Ecto neural progenitor cell (in vitro differentiated cells): ENCODE data around the gene ARSA.
A peak's percentile ranks its signal among the peaks of the same experiment; 100 is the strongest.
"Not testable (repeated sequence)": the region's sequence is repeated elsewhere in the genome, so short reads cannot be mapped to it uniquely, and the experiment has no call there.

Experiments used
- DNase-seq: peaks from one replicate; pipeline ENCODE4 v3.0.0-alpha.2; 2018; ENCODE audit warnings: low spot score

The ARSA gene

GRCh38 chr22:50621948-50622722 is 5.8 kb downstream of the ARSA start:
- DNase-seq, result no peak

- no peak for DNase-seq
Measured at GRCh38 chr22:50621356-50621880, 6.5 kb downstream of the ARSA start.

- peak; percentile 85 for DNase-seq
Measured at GRCh38 chr22:50620593-50621355, 7.2 kb downstream of the ARSA start.

- not testable (repeated sequence) for DNase-seq
Measured at GRCh38 chr22:50614296-50614695, 13.7 kb downstream of the ARSA start.

- DNase-seq, result peak; percentile 47
Measured at GRCh38 chr22:50613291-50613981, 14.5 kb downstream of the ARSA start.

GRCh38 chr22:50612528-50613221 is 15.3 kb downstream of the ARSA start:
- DNase-seq, result peak; percentile 71

- DNase-seq, result no peak
Measured at GRCh38 chr22:50612168-50612527, 15.8 kb downstream of the ARSA start.

GRCh38 chr22:50611341-50612060 is 16.5 kb downstream of the ARSA start:
- DNase-seq, result no peak

- DNase-seq, result no peak
Measured at GRCh38 chr22:50610581-50610980, 17.4 kb downstream of the ARSA start.

GRCh38 chr22:50610041-50610451 is 17.9 kb downstream of the ARSA start:
- no peak for DNase-seq

- DNase-seq, result no peak
Measured at GRCh38 chr22:50609599-50609998, 18.4 kb downstream of the ARSA start.

- DNase-seq, result no peak
Measured at GRCh38 chr22:50608996-50609395, 19.0 kb downstream of the ARSA start.

GRCh38 chr22:50608058-50608840 is 19.7 kb downstream of the ARSA start:
- not testable (repeated sequence) for DNase-seq

GRCh38 chr22:50607659-50608020 is 20.3 kb downstream of the ARSA start:
- no peak for DNase-seq

- DNase-seq, result no peak
Measured at GRCh38 chr22:50606946-50607658, 20.9 kb downstream of the ARSA start.

GRCh38 chr22:50606165-50606945 is 21.6 kb downstream of the ARSA start:
- no peak for DNase-seq

GRCh38 chr22:50605613-50606074 is 22.3 kb downstream of the ARSA start:
- DNase-seq, result no peak

GRCh38 chr22:50605002-50605612 is 22.8 kb downstream of the ARSA start:
- no peak for DNase-seq
